ENCODE data around the gene PEX7. TPM values are rescaled to one million over a fixed set of nuclear protein-coding genes. Genes with fewer than 3 reads are reported as not detected.

PEX7 gene
- total and polyA plus RNA-seq, 12 donors = 4.8 to 43.3 (median 23.8) TPM

- Histone ChIP-seq H3K36me3 (replicated peaks in 1 of 2) (no peaks in the 10 kb centered on the region), H3K4me3 (no peak overlapping the region), H3K27ac (no peak overlapping the region), H3K9me3 (replicated peaks in 1 of 3) (no peaks in the 10 kb centered on the region), H3K4me1 (replicated peaks in 1 of 2) (peaks cover 6 to 7% of the 10 kb centered on the region in 2 donors), H3K27me3 (no peaks in the 10 kb centered on the region)
- intact Hi-C loops (cut with DNase I) = no loop called here
- TF ChIP-seq, protein P1, sequence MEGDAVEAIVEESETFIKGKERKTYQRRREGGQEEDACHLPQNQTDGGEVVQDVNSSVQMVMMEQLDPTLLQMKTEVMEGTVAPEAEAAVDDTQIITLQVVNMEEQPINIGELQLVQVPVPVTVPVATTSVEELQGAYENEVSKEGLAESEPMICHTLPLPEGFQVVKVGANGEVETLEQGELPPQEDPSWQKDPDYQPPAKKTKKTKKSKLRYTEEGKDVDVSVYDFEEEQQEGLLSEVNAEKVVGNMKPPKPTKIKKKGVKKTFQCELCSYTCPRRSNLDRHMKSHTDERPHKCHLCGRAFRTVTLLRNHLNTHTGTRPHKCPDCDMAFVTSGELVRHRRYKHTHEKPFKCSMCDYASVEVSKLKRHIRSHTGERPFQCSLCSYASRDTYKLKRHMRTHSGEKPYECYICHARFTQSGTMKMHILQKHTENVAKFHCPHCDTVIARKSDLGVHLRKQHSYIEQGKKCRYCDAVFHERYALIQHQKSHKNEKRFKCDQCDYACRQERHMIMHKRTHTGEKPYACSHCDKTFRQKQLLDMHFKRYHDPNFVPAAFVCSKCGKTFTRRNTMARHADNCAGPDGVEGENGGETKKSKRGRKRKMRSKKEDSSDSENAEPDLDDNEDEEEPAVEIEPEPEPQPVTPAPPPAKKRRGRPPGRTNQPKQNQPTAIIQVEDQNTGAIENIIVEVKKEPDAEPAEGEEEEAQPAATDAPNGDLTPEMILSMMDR (IDR thresholded peaks at IDR 0.05) = no peak
- TF ChIP-seq POLR2A (IDR thresholded peaks at IDR 0.05) = no peak
- WGBS, 4 donors = 84 to 97% (median 85%) methylated on average over 2 of the region's 2 CpGs
- DNase-seq = no peak
Measured at GRCh38 chr6:136795386-136795785, 27.0 kb upstream of the PEX7 start.

DNA sequence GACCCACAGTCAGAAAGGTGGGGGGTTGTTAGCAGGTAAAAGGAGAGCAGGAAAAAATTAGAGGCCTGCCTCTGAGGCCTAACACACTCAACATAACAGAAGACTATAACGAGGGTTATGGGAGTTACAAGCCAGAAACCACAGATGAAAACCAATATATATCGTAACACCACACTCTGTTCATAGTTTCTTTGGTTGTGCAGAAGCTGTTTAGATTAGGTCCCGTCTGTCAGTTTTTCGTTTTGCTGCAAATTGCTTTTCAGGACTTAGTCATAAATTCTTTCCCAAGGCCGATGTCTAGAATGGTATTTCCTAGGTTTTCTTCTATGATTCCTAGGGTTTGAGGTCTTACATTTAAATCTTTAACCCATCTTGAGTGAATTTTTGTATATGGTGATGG is 26.4 kb upstream of the PEX7 start:
- Histone ChIP-seq H3K27ac (no peak overlapping the region), H3K9me3 (replicated peaks in 1 of 3) (no peaks in the 10 kb centered on the region), H3K4me1 (replicated peaks in 1 of 2) (peaks cover 6 to 7% of the 10 kb centered on the region in 2 donors), H3K36me3 (replicated peaks in 1 of 2) (no peaks in the 10 kb centered on the region), H3K4me3 (no peak overlapping the region), H3K27me3 (no peaks in the 10 kb centered on the region)
- 56 to 77% (median 67%) methylated on average over 5 of the region's 5 CpGs for WGBS, 4 donors
- DNase-seq = no peak
- TF ChIP-seq, protein P1 (IDR thresholded peaks at IDR 0.05) = no peak
- no peak for TF ChIP-seq POLR2A (IDR thresholded peaks at IDR 0.05)
- intact Hi-C loops (cut with DNase I) = no loop called here

DNA sequence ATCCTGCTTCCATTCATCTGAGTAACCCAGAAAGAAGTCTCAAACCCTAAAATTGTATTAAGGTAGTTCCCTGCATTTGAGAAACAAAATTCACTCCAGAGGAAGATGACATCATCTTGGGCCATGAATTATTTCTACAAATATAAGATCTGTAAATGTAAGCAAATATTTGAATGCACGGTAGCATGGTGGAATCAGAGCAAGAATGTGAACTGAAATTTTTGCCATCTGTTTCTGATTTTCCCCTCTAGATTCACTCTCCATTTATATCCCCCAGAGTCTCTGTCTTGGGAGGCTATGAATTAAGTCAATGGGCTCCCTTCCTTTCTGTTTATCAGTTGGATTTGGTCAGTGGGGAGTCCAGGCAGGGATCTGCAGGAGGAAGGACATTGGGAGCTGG is 24.3 kb upstream of the PEX7 start:
- H3K9me3 ChIP-seq (replicated peaks in 1 of 3) = no peaks in the 10 kb centered on the region
- H3K36me3 ChIP-seq (replicated peaks in 1 of 2) = no peaks in the 10 kb centered on the region
- intact Hi-C loops (cut with DNase I) = no loop called here
- TF ChIP-seq, protein P1 (IDR thresholded peaks at IDR 0.05) = no peak
- TF ChIP-seq POLR2A (IDR thresholded peaks at IDR 0.05) = no peak
- no peak overlapping the region for H3K4me3 ChIP-seq
- peaks cover 6 to 7% of the 10 kb centered on the region in 2 donors for H3K4me1 ChIP-seq (replicated peaks in 1 of 2)
- H3K27me3 ChIP-seq = no peaks in the 10 kb centered on the region
- no peak overlapping the region for H3K27ac ChIP-seq
- 89 to 93% (median 92%) methylated on average over 1 of the region's 1 CpG for WGBS, 4 donors
- no peak for DNase-seq

DNA sequence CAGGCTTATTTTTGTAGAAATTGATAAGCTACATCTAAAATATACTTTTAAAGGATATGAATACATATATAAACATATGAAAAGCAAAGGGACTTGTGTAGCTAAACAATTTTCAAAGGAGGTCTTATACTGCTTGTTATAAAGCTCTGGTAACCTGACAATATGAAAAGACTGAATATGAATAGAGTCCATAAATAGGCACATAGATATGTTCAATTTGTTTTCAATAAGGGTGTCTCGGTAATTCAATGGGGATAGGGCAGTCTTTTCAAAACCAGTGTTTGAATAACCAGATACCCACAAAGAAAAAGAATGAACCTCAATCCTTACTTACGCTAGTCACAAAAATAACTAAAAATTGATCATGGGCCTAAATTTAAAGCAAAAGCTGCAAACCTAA is 20.8 kb upstream of the PEX7 start:
- intact Hi-C loops (cut with DNase I) = no loop called here
- 93 to 98% (median 95%) methylated on average over 2 of the region's 2 CpGs for WGBS, 4 donors
- DNase-seq = no peak
- H3K9me3 ChIP-seq (replicated peaks in 1 of 3) = no peaks in the 10 kb centered on the region
- no peaks in the 10 kb centered on the region for H3K4me1 ChIP-seq (replicated peaks in 1 of 2)
- no peak overlapping the region for H3K4me3 ChIP-seq
- TF ChIP-seq POLR2A (IDR thresholded peaks at IDR 0.05) = no peak
- TF ChIP-seq, protein P1 (IDR thresholded peaks at IDR 0.05) = no peak
- H3K27ac ChIP-seq = no peak overlapping the region
- no peaks in the 10 kb centered on the region for H3K27me3 ChIP-seq
- no peaks in the 10 kb centered on the region for H3K36me3 ChIP-seq (replicated peaks in 1 of 2)

Data from adrenal gland (tissue), 12 donors.